ENCODE data around the gene NUMA1.

DNA sequence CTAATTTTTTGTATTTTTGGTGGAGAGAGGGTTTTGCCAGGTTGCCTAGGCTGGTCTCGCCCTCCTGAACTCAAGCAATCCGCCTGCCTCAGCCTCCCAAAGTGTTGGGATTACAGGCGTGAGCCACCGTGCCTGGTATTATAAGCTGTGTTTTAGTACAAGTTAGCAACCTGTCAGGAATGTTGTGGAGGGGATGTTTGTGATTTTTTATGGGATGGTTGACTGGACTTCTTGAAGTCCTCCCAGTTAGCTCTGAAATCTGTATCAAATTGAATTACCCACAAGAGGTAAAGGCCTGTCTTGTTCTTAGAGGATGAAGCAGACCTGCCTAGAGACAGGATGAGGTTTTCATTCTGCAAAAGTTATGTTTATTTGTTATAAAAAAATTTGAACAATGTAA, 115.7 kb downstream of the NUMA1 start:
- TF ChIP-seq RAD21 (conservative IDR thresholded peaks at IDR 0.05) (no peak), CTCF (IDR thresholded peaks at IDR 0.05; ENCODE audit: poor library complexity, severe bottlenecking) (no peak), SMC3 (conservative IDR thresholded peaks at IDR 0.05; ENCODE audit: poor library complexity) (no peak), POLR2AphosphoS5 (IDR thresholded peaks at IDR 0.05) (no peak), EZH2 (IDR thresholded peaks at IDR 0.05; ENCODE audit: borderline replicate concordance, insufficient read depth, low read length, poor library complexity, severe bottlenecking) (no peak), EP300 (conservative IDR thresholded peaks at IDR 0.05; ENCODE audit: poor library complexity, severe bottlenecking) (no peak), TAF1 (IDR thresholded peaks at IDR 0.05; ENCODE audit: low read depth) (no peak), MXI1 (conservative IDR thresholded peaks at IDR 0.05; ENCODE audit: poor library complexity, severe bottlenecking) (no peak)
- TF ChIP-seq, protein P1, sequence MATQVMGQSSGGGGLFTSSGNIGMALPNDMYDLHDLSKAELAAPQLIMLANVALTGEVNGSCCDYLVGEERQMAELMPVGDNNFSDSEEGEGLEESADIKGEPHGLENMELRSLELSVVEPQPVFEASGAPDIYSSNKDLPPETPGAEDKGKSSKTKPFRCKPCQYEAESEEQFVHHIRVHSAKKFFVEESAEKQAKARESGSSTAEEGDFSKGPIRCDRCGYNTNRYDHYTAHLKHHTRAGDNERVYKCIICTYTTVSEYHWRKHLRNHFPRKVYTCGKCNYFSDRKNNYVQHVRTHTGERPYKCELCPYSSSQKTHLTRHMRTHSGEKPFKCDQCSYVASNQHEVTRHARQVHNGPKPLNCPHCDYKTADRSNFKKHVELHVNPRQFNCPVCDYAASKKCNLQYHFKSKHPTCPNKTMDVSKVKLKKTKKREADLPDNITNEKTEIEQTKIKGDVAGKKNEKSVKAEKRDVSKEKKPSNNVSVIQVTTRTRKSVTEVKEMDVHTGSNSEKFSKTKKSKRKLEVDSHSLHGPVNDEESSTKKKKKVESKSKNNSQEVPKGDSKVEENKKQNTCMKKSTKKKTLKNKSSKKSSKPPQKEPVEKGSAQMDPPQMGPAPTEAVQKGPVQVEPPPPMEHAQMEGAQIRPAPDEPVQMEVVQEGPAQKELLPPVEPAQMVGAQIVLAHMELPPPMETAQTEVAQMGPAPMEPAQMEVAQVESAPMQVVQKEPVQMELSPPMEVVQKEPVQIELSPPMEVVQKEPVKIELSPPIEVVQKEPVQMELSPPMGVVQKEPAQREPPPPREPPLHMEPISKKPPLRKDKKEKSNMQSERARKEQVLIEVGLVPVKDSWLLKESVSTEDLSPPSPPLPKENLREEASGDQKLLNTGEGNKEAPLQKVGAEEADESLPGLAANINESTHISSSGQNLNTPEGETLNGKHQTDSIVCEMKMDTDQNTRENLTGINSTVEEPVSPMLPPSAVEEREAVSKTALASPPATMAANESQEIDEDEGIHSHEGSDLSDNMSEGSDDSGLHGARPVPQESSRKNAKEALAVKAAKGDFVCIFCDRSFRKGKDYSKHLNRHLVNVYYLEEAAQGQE (IDR thresholded peaks at IDR 0.05; ENCODE audit: borderline replicate concordance) = no peak
